ENCODE results near the gene PPP2R3B.
"Not testable (repeated sequence)": the region's sequence is repeated elsewhere in the genome, so short reads cannot be mapped to it uniquely, and the experiment has no call there.

The PPP2R3B gene

DNA sequence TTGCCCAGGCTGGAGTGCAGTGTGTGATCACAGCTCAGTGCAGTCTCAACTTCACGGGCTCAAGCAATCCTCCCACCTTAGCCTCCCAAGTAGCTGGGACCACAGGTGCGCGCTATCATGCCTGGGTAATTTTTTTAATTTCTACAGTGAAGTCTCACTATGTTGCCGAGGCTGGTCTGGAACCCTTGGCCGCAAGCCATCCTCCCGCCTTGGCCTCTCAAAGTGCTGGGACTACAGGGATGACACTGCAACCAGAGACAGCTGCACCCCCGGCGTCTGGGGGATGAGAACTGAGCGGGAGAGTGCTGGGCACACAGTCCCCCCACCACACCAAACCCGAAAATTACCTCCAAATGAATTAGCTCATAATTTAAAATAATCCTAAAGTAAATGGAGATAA is 35.0 kb downstream of the PPP2R3B start:
- DNase-seq, result no peak

DNA sequence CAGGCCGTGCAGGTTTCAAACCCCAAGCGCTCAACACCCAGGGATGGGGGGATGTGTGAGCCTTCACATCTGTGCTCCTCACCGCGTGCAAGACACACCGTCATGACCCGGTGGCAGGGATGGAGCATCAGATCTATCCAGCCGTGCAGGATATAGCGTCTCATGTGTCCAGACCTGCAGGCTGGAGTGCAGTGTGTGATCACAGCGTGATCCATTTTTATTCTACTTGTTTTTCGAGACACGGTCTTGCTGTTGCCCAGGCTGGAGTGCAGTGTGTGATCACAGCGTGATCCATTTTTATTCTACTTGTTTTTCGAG is 35.4 kb downstream of the PPP2R3B start:
- not testable (repeated sequence) for DNase-seq

DNA sequence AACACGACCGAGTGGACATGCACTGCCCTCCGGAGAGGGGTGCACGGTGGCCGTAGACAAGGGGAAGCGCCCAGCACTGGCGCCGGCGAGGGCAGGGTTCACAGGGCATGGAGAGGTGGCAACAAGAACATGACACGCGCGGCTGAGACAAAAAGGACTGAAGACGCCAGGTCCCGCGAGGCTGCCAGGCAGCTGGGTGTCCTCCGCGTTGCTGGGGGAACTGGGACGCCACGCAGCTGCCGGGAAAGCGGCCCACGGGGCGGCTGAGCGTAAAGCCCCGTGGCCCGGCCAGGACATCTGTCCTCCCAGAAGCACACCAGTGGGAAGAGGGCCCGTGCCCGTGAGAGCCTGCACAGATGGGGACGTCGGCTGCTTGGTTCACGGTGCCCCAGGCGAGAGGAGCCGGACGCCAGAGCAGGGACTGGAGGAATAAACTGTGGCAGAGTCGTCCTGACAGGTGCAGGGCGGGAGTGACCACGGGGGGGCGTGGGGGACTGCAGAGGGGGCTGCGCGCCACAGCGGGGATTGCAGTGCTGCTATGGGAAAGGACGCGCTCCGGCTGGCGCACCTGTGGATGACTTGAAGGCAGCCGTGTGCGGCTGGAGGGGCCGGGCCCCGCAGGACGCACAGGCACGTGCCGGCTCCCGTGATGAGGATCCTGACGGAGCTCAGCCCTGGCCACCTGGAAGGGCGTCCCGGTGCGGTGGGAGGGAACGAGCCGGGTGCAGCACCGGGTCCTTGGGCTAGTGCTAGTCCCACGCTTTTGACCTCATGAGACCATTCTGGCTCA is 36.0 kb downstream of the PPP2R3B start:
- no peak for DNase-seq

DNA sequence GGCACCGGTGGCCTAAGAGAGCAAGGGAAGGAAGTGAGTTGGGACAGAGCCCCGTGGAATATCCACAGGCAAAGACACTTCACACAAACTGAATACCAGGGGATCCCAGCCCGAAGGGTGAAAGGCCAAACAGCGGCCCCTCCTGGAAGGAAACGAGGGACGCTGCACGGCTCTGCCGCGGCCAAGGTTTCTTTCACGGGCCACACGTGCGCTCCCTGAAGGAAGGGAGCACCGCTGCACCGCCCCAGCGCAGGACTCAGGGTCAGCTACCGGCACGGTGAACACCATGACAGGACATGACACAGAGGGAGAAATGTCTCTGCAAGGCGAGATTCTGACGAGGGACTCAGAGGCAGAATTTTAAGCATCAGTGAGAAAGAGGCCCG is 36.6 kb downstream of the PPP2R3B start:
- no peak for DNase-seq

DNA sequence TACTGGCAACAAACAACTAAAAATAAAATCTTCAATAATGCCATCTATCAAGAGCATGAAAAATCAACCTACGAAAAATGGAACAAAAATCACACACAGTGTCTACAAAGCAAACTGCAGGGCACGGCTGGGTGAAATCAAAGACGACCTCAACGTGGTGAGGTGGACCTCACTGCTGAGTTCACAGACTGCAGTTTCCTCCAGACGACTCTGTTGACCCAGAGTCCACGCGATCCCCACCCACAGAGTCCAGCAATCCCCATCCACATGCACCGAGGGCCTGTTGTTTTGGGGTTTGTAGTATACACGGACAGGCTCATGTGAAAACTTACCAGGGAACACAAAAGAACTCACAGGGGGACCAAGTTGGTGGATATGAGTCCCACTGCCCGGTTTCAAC is 37.0 kb downstream of the PPP2R3B start:
- no peak for DNase-seq

DNA sequence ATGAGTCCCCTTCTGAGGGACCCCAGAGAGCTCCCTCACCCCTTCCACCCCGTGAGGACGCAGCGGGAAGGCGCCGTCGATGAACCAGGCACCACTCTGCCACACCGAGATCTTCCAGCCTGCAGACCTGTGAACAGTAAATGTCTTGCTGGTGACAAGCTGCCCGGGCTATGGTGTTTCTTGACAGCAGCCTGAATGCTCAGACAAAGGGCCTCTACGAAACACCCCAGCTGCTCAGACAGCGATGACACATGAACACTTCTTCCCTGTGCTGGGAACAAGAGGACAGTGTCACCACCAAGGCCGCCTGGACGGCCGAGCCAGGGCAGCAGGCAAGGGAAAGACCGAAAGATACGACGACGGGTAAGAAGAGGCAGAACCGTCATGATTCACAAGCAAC is 37.5 kb downstream of the PPP2R3B start:
- no peak for DNase-seq

DNA sequence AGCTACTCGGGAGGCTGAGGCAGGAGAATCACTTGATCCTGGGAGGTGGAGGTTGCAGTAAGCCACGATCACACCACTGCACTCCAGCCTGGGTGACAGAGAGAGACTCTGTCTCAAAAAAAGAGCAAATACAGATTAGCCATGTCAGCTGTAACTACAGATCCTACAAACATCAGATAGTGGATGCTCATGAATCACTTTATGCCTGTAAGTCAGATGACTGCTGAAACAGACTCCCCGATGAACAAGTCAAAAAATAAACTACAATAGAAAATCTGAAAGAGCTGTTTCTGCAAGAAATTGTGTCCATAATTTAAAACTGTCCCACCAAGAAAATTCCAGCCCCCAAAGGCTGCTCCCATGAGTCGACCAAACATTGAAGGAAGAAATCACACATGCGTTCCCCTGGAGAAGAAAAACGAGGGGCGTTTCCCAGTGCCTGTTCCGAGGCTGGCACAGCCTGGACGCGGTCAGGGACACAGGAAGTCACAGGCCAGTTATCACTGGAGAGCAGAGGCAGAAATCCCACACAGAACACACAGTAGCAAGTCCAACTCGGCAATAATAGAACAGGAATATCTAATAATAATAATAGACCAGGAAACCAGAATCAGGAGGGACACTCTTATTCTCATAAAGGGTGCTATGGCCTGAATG is 38.1 kb downstream of the PPP2R3B start:
- DNase-seq, result no peak

DNA sequence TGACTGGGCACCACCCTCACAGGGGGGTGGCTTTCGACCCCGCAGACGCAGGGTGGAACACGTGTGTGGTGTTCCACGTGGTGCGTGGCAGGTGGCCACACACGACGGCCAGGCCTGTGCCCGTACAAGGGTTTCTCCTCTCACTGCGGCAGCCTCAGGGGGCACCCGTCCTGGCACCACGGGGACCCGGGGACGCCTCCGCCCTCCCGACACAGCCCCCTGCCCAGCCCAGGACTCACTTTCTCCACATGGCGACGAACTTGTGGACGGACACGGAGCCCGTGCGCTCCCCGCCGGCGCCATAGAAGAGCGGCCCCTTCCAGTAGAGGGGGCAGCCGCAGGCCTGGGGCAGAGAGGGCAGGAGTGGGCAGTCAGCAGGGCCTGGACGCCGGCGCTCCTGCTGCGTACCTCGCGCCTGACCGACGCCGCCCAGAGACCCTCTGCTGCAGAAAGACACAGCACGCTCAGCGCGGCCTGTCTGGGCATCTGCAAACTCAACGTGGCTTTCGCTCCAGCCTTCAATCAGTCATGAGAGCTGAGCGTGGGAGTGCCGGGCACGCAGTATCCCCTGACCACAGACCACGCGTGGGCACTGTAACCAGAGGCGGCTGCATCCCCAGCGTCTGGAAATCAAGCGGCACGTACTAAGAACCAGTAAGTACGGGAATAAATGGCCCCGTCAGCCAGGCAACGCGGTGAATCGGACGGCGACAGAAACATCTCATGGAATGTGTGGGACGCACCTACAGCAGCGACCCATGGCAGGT is 39.2 kb downstream of the PPP2R3B start:
- DNase-seq, result no peak

DNA sequence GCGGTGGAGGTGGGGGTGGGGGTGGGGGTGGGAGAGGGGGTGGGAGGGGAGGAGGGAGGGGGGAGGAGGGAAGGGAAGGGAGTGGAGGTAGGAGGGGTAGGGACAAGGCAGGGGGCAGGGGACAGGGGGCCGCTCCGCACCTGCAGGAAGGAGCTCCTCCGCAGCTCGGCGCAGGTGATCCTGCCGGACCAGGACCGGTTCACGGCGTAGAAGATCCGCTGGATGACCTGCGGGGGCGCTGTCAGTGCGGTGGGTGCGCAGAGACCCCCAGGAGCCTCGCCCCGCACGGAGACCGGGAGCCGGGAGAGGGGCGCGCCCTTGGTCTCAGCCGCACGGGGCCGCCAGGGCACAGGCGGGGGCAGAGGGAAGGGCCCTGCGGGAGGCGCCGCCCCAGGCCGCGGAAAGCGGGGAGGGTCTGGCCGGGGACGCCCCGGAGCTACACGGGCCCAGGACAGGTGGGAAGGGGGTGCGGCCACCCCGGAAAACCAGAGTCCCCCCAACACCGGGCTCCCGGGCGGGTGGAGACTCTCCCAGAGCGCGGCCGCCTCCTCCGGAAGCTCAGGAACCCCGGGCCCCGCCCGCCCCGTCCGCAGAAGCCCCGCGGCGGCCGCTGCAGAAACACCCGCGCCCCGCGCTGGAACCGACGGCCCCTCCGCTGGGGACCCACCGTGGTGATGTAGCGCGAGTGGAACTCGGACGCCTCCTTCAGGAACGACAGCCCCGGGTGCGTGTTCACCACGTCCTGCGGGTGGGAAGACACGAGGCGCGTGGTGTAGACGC is 40.5 kb downstream of the PPP2R3B start:
- DNase-seq, result no peak

DNA sequence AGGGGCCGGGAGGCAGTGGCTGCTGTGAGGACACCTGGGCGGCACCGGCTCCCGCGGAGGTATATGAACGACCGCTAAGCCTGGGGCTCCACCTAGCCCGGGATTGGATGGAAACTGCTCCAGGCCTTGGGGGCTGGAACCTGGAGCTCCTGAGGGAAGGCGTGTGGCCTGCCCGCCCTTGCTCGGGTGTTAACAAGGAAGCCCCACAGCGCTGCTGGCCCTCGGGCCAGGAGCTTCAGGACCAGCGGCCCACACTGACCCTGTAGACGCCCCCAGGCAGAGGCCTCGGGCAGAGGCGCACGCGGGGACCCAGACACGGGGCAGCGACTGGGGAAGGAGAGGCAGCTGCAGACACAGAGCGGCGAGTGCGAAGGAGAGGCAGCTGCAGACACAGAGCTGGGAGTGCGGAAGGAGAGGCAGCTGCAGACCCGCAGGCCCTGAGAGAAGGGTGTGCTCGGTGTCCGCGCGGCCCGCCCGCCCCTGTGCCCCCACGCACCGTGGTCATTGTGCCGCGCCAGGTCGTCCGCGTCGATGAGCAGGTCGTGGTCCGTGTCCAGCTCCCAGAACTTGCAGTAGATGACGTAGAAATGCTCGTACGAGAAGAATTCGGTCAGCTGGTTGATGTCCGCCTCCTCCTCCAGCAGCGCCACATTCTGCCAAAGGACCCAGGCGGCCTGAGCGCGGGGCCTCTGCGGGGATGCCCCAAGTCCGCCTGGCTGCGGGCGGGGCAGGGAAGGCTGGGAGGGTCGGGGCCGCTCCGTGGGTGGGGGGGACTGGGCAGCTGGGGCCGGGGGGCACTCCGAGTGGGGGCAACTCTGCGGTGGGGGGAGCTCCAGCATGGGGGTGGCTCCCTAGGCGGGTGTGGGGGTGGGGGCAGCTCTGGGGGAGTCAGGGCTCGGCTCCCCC is 41.4 kb downstream of the PPP2R3B start:
- no peak for DNase-seq

DNA sequence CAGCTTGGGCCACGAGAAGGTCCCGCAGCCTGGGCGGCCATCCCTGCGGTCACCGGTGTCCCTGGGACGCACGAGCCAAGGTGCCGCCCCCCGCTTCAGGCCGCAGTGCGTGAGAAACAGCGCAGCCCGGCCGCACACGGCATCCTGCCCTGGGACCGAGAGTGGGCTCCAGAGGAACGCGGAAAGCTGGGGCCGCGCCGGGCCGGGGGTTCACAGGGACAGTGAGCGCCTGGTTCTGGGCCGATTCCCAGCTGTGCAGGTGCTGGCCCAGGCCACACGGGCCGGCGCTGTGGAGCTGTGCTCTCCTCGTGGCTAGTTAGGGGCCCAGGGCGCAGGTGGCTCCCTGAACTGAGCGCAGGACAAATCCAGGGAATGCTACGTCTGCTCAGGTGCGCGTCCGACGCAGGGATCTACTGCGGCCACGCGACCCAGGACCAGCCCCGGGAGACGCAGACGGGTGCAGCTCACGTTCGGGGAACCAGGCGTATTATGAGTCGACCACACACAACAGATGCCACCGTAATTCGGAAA is 42.3 kb downstream of the PPP2R3B start:
- no peak for DNase-seq

DNA sequence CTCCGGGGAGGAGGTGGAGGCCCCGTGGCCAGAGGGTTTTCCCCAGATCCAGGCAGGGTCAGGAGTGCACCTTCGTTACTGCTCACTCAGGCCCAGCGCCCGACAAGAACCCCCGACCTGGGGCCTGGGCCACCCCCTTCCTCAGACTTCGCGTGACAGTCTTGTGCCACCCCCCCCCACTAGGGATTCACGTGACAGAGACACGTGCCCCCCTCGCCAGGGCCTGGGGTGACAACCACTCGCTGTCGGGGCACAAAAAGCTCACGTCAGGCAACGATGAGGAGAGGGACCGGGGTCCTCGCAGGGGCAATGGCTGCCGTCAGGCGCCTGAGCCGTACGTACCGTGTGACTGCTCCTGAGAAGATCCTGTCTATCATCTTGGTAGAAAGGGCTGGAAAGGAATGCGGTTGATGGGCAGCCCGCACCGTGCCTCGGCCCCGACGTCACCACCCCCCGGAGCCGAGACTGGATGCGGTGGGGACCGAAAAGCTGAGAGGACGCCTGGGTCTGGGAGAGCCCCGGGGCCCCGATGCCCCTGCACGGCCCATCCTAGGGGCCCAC is 45.1 kb downstream of the PPP2R3B start:
- no peak for DNase-seq

DNA sequence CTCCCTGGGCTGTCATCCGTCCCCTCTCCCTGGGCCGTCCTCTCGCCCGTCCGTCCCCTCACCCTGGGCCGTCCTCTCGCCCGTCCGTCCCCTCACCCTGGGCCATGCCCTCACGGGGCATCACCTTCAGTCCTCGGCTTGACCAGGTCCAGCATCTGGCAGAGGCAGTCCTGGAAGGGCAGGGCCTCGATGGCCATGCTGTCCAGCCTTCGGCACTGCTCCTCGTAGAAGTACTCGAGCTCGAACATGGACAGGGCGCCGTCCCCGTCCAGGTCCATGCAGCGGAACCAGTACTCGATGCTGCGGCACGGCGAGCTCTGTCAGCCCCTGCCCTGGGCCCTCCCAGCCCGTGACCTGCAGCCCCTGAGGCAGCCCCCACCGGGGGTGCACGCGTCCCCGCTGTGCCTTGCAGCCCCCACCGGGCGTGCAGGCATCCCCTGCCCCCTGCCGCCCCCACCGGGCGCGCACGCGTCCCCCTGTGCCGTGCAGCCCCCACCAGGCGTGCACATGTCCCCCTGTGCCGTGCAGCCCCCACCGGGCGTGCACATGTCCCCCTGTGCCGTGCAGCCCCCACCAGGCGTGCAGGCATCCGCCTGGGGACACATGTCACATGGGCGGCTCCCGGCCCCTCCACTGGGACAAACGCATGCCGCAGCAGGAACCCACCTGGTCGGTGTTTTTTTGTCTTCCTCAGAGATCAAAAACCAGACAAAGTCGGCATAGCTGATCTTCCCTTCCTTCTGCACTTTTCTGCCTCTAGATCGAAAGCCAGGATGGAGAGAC is 45.9 kb downstream of the PPP2R3B start:
- DNase-seq, result no peak

DNA sequence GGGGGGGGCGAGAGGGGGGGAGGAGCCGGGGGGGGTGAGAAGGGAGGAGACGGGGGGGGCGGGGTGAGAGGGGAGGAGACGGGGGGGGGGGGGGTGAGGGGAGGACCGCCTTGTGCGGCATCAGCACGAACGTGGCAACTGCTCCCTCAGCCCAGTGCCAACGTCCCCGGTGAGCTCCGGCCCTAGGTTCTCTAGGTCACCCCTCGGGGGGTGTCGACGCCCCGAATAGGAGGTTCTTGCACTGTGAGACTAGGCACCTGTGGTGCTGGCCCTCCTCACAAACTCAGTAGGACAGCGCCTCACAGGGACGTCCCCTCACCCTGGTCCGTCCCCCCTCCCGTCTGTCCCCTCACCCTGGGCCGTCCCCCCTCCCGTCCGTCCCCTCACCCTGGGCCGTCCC is 46.6 kb downstream of the PPP2R3B start:
- DNase-seq, result no peak

DNA sequence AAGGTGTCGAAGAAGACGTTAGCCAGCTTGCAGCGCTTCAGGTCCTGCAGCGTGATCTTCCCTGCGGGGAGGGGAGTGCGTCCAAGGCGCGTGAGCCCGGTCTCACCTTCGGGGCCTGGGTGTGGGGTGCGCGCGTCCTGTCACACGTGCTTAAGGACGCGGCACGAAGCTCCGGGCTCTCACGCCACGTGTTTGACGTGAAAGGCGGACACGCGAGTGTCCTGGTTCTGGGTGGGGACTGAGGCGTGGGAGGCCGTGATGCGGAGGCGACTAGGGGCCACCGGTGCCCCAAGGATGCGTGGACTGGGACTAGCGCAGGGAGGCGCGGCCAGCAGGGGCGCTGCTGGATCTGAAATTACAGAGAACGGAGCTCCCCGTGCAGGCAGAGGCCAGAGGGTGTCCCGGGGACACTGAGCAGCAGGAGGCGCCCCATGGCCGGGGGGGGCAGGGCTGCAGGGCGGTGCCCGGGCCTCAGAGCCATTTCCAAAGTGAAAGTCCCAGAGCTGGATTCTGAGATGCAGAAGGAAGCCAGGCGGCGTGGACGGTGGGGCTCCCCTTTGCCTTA is 47.8 kb downstream of the PPP2R3B start:
- DNase-seq, result no peak

DNA sequence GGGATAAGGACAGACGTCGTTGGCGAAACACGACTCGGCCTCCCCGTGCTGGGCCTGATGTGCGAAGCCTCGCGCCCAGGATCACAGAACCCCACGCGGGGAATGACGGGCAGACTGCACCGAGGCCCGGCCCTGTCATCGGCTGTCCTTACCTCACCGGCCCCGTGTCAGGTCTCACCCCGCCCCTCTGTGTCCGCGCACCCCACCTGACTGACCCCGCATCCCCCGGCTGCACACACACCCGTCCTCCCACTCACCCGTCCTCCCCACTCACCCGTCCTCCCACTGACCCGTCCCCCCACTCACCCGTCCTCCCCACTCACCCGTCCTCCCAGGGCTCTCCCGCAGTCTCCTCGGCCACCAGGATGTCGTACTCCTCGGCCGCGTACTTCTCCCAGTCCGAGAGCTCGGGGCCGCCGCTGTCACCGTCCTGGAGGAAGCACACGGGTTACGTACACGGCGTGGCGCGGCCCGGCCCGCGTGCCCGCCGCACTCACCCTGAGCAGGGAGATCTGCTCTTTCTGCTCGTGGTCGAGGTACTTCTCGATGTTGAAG is 48.3 kb downstream of the PPP2R3B start:
- DNase-seq, result no peak

DNA sequence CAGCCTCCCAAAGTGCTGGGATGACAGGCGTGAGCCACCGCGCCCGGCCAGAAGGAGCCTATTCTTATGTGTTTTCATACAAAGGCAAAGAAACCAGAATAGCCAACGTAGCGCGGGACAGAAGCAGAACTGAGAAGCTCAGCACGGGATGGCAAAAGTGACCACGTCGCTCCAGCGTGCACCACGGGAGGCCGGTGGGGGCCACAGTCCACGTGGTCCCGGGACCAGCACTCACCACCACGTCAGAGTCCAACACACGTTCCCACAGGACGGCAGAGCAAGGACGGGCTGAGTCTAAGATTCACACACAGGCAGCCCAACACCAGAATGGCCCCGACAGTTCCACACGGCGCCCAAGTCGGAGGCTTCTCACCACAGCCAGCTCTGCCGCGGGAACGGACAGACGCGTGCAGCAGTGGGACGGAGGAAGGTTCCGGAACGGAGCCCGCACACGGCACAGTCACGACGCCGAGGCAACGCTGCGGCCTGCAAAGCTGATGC is 49.3 kb downstream of the PPP2R3B start:
- no peak for DNase-seq

DNA sequence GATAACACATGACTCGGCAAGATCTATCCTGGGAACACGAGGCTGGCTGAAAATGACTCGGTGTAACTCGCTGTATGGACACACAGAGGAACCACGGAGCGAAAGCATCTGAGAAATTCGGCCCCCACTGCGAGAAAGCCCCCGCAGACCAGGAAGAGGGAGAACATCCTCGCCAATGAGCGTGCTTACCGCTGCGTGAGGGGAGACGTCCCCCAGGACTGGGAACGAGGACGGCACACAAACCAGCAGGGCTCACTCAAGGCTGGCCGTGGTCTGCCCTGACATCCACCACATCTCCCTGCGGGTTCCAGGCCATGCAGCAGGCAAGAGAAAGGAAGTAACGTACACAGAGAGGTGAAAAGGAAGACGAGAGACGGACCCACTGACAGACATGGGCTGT is 50.5 kb downstream of the PPP2R3B start:
- DNase-seq, result no peak

DNA sequence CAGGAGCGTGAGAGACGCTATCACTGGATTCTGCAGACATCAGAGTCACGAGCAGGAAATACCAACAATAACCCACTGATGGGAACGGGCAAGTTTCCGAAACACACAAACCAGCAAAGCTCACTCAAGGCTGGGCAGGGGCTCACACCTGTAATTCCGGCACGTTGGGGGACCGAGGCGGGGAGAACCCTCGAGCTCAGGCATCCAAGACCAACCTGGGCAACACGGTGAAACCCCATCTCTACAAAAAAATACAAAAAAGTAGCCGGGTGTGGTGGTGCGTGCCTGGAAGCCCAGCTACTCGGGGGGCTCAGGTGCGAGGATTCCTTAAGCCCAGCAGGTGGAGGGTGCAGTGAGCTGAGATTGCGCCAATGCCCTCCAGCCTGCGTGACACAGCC is 51.0 kb downstream of the PPP2R3B start:
- no peak for DNase-seq

Measured in SHP77 treated with DMSO at 0.1 percent for 48 hours (cell line).